HepG2 (cell line): ENCODE data around the gene HK2. TPM values are rescaled to one million over a fixed set of nuclear protein-coding genes. Genes with fewer than 3 reads are reported as not detected.

Experiments
- ATAC-seq: fragments of 200-7000 bp; cut with Tn5 transposase; 3 replicates; pipeline ENCODE4 v1.9.1; 2020; ENCODE audit warnings: mild to moderate bottlenecking, moderate library complexity
- BruUV-seq: library from RNA; stranded (reverse); fragments of 400-500 nt; replicated peaks from 2 replicates; lab custom pipeline; 2021; lab: Mats Ljungman, UMichigan
- CTCF ChIA-PET: fragments of 300-600 bp; formaldehyde crosslinking; extraction: SDS; loops from one replicate; lab custom pipeline; 2021; ENCODE audit warnings: low total read pairs, inconsistent platforms, low intra/inter-chr PET ratio; lab: Yijun Ruan, JAX
- POLR2A ChIA-PET: fragments of 350-600 bp; sonication (Branson Sonifier 250); formaldehyde crosslinking; loops from one replicate; lab custom pipeline; 2020; ENCODE audit warnings: antibody characterized with exemption, inconsistent platforms; lab: Yijun Ruan, JAX
- DNase-seq: peaks from one replicate; pipeline ENCODE4 v3.0.0-alpha.2; 2015; ENCODE audit warnings: low spot score
- FAIRE-seq: peaks from 3 replicates; lab custom pipeline; 2011; peaks lifted over from hg19 to GRCh38; lab: Jason Lieb, UNC
- H2AFZ ChIP-seq: one replicate; pipeline ENCODE4 v1.6.1; 2011; ENCODE audit warnings: low read length, inconsistent platforms
- H3K27ac ChIP-seq: fragments of 300-600 bp; 3 replicates; pipeline ENCODE4 v1.8.0; 2011; ENCODE audit warnings: mixed run types, mild to moderate bottlenecking, mixed read lengths, low read length, inconsistent platforms; ENCODE audit not compliant: insufficient read depth; ENCODE audit errors: extremely low read length
- H3K27me3 ChIP-seq, 2 experiments: fragments of 200-600 bp in 1 of 2; 2 replicates in 1 of 2; 3 replicates in 1 of 2; pipeline versions ENCODE4 v1.6.0 to v1.8.0; 2011; ENCODE audit warnings: low read length in 2 of 2, mild to moderate bottlenecking in 2 of 2, moderate library complexity in 2 of 2, inconsistent platforms in 1 of 2; ENCODE audit not compliant: insufficient read depth in 2 of 2, control insufficient read depth in 1 of 2
- H3K36me3 ChIP-seq, 2 experiments: fragments of 200-600 bp in 1 of 2; replicated peaks in 1 of 2; 2 replicates in 1 of 2; 3 replicates in 1 of 2; pipeline versions ENCODE4 v1.5.1 to v1.8.0; 2011; ENCODE audit warnings: low read length in 2 of 2, inconsistent platforms in 1 of 2; ENCODE audit not compliant: insufficient read depth in 2 of 2, control insufficient read depth in 1 of 2
- H3K4me1 ChIP-seq: 2 replicates; pipeline ENCODE4 v1.5.1; 2012; ENCODE audit warnings: low read length, inconsistent platforms; ENCODE audit not compliant: insufficient read depth
- H3K4me2 ChIP-seq: 2 replicates; pipeline ENCODE4 v1.6.0; 2011; ENCODE audit warnings: low read depth, low read length, inconsistent platforms
- H3K4me3 ChIP-seq, 3 experiments: fragments of 200-600 bp in 1 of 3; sonication (generic), shearing (Covaris generic) in 1 of 3; replicated peaks in 1 of 3; 2 replicates each; pipeline ENCODE4 v1.5.1; 2011 to 2016; ENCODE audit warnings: low read length in 3 of 3, inconsistent platforms in 2 of 3, low read depth in 2 of 3, mild to moderate bottlenecking in 2 of 3, control low read depth in 1 of 3, mixed read lengths in 1 of 3; ENCODE audit not compliant: insufficient read depth in 1 of 3
- H3K79me2 ChIP-seq: one replicate; pipeline ENCODE4 v1.6.1; 2011; ENCODE audit warnings: low read length, inconsistent platforms; ENCODE audit not compliant: insufficient read depth
- H3K9ac ChIP-seq: 2 replicates; pipeline ENCODE4 v1.6.0; 2011; ENCODE audit warnings: mild to moderate bottlenecking, low read depth, low read length, inconsistent platforms; ENCODE audit not compliant: insufficient read depth
- H3K9me3 ChIP-seq: 2 replicates; pipeline ENCODE4 v1.5.1; 2012; ENCODE audit warnings: mild to moderate bottlenecking, low read length
- H4K20me1 ChIP-seq: 2 replicates; pipeline ENCODE4 v1.6.0; 2011; ENCODE audit warnings: inconsistent platforms, mild to moderate bottlenecking, low read length, moderate library complexity; ENCODE audit not compliant: insufficient read depth
- BCL3 ChIP-seq: sonication (generic); formaldehyde crosslinking; IDR thresholded peaks from 2 replicates; pipeline ENCODE4 v1.5.1; 2020; ENCODE audit warnings: mild to moderate bottlenecking, missing genetic modification reagents, moderate library complexity
- MAZ ChIP-seq, 2 experiments: sonication (generic) in 1 of 2; formaldehyde crosslinking in 1 of 2; IDR thresholded peaks; 2 replicates each; pipeline versions ENCODE4 v1.5.0 to v1.6.1; 2012 to 2020; ENCODE audit warnings: low read depth in 2 of 2, mild to moderate bottlenecking in 2 of 2, borderline replicate concordance in 1 of 2, improper control_type of control experiment in 1 of 2, low read length in 1 of 2, missing genetic modification reagents in 1 of 2, moderate library complexity in 1 of 2
- SSRP1 ChIP-seq: IDR thresholded peaks from 2 replicates; pipeline ENCODE4 v1.6.1; 2016; ENCODE audit warnings: control low read depth
- THYN1 ChIP-seq: sonication (generic); formaldehyde crosslinking; IDR thresholded peaks from 2 replicates; pipeline ENCODE4 v1.8.1; 2023; ENCODE audit warnings: low read depth, mild to moderate bottlenecking, moderate library complexity, missing genetic modification reagents, borderline replicate concordance
- ZNF251 ChIP-seq: sonication (generic); formaldehyde crosslinking; IDR thresholded peaks from 2 replicates; pipeline ENCODE4 v1.9.0; 2021; ENCODE audit warnings: mild to moderate bottlenecking, missing genetic modification reagents
- ZNF260 ChIP-seq: sonication (generic); formaldehyde crosslinking; IDR thresholded peaks from 2 replicates; pipeline ENCODE4 v1.4.0; 2020; ENCODE audit warnings: missing genetic modification reagents, low read depth, mild to moderate bottlenecking, borderline replicate concordance
- ZNF564 ChIP-seq: sonication (generic); formaldehyde crosslinking; IDR thresholded peaks from 2 replicates; pipeline ENCODE4 v1.8.1; 2023; ENCODE audit warnings: mild to moderate bottlenecking, missing genetic modification reagents
- ZNF576 ChIP-seq: sonication (generic); formaldehyde crosslinking; IDR thresholded peaks from 2 replicates; pipeline ENCODE4 v1.4.0; 2020; ENCODE audit warnings: mild to moderate bottlenecking, missing genetic modification reagents
- ZNF660 ChIP-seq: sonication (generic); formaldehyde crosslinking; IDR thresholded peaks from 2 replicates; pipeline ENCODE4 v1.5.1; 2020; ENCODE audit warnings: mild to moderate bottlenecking, low read depth, missing genetic modification reagents, borderline replicate concordance
- WGBS: methylation state at CpG from one replicate; pipeline ENCODE4 v1.1.6; 2017; ENCODE audit warnings: low lambda C conversion rate; 5-methylcytosine and 5-hydroxymethylcytosine counted together
- in situ Hi-C: cut with HindIII; loops from 2 replicates; pipeline ENCODE4 v1.10.0; 2017; ENCODE audit warnings: low pct_unique_long_range_greater_than_20kb; ENCODE audit not compliant: extremely low pct_ligation_motif_present
- intact Hi-C: fragments of 100-400 bp; cut with micrococcal nuclease; formaldehyde crosslinking; loops from one replicate; pipeline ENCODE4 v1.10.0; 2022; ENCODE audit not compliant: unreplicated experiment
- polyA plus RNA-seq, 8 experiments: library from polyadenylated mRNA; depleted of rRNA in 3 of 8; stranded (reverse) in 7 of 8; unstranded in 1 of 8; fragments of >200 nt; fragmentation: Illumina TruSeq in 4 of 8; extraction: Trizol in 4 of 8; gene quantifications; 2 replicates each; pipeline versions ENCODE4 v1.2.1 to v1.2.3, GENCODE V29; 2011 to 2016; ENCODE audit warnings: low read depth in 4 of 8, missing spikeins in 1 of 8, mixed read lengths in 1 of 8; ENCODE audit not compliant: insufficient read depth in 1 of 8
- total RNA-seq, 5 experiments: library from RNA; depleted of rRNA; stranded (reverse); fragments of >200 nt; fragmentation: Illumina TruSeq; extraction: Trizol; gene quantifications; 2 replicates each; pipeline ENCODE4 v1.2.3, GENCODE V29; 2016; ENCODE audit warnings: low read depth in 1 of 5
- TF ChIP-seq, protein P1 (sequence below): sonication (generic); formaldehyde crosslinking; conservative IDR thresholded peaks from 2 replicates; pipeline ENCODE4 v1.4.0; 2020; ENCODE audit warnings: missing genetic modification reagents

Gene HK2
- total and polyA plus RNA-seq, 2 of the 13 experiments (the other 11 are each of a cell fraction or from before 2014, with no cell fraction given) = 13.2 to 101 TPM

DNA sequence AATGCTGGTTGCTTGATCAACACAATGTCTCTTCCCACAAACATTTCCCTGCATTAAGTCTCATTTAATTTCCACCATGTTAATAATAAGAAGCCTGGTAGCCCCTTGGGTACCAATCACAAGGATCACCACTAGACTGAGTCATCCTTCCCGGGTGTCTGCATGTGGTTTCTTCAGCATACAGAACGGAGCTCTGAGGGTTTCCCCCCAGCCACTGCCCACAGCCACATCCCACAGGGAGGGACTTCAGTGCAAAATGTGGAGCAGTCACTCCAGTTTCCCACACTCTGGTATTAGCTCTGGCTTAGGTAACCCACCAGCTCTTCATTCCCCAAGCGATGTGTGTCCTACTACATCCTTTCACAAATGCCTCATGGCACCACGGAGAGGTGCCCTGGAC is 81.8 kb downstream of the HK2 start:
- POLR2A ChIA-PET = no interaction called here
- H3K4me2 ChIP-seq = no peak overlapping the region
- peaks cover 0 to 7% of the 10 kb centered on the region in 2 experiments; a peak in 1 of 5 replicates for H3K27me3 ChIP-seq
- no peaks in the 10 kb centered on the region for H3K79me2 ChIP-seq
- WGBS = 63% methylated on average over 4 of the region's 4 CpGs
- no peaks in the 10 kb centered on the region for H4K20me1 ChIP-seq
- ATAC-seq (no peak), DNase-seq (no peak), FAIRE-seq (no peak)
- BruUV-seq = no TSS peak
- H2AFZ ChIP-seq = no peak overlapping the region
- in situ Hi-C loops (loop anchor here (10.0 kb wide), 1 partner anchor 329 kb away; no protein-coding TSS in a partner anchor), intact Hi-C loops (loop anchor here (5.0 kb wide), 2 partner anchors 42 to 487 kb away; partner anchors contain the start of gene POLE4)
- no peak overlapping the region for H3K27ac ChIP-seq
- no peak overlapping the region for H3K9ac ChIP-seq
- no peaks in the 10 kb centered on the region for H3K9me3 ChIP-seq
- peaks cover 44% of the 10 kb centered on the region for H3K4me1 ChIP-seq
- H3K36me3 ChIP-seq = no peaks in the 10 kb centered on the region; a peak in 1 of 5 replicates
- CTCF ChIA-PET = no interaction called here
- TF ChIP-seq ZNF260 (CRISPR knock-in tag) = no peak
- no peak for TF ChIP-seq ZNF660
- TF ChIP-seq, protein P1, sequence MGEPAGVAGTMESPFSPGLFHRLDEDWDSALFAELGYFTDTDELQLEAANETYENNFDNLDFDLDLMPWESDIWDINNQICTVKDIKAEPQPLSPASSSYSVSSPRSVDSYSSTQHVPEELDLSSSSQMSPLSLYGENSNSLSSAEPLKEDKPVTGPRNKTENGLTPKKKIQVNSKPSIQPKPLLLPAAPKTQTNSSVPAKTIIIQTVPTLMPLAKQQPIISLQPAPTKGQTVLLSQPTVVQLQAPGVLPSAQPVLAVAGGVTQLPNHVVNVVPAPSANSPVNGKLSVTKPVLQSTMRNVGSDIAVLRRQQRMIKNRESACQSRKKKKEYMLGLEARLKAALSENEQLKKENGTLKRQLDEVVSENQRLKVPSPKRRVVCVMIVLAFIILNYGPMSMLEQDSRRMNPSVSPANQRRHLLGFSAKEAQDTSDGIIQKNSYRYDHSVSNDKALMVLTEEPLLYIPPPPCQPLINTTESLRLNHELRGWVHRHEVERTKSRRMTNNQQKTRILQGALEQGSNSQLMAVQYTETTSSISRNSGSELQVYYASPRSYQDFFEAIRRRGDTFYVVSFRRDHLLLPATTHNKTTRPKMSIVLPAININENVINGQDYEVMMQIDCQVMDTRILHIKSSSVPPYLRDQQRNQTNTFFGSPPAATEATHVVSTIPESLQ (CRISPR knock-in tag) = no peak
- TF ChIP-seq MAZ (IDR thresholded peaks at IDR 0.05; ENCODE audit: borderline replicate concordance, low read depth, low read length) = no peak
- TF ChIP-seq MAZ (CRISPR knock-in tag; IDR thresholded peaks at IDR 0.05; ENCODE audit: low read depth) = no peak
- TF ChIP-seq ZNF564 (CRISPR knock-in tag) = no peak
- TF ChIP-seq BCL3 (CRISPR knock-in tag) = no peak
- no peak for TF ChIP-seq SSRP1 (CRISPR knock-in tag)
- TF ChIP-seq ZNF251 (CRISPR knock-in tag) = no peak
- no peak for TF ChIP-seq THYN1 (CRISPR knock-in tag)
- no peak for TF ChIP-seq ZNF576 (CRISPR knock-in tag)
- no peak overlapping the region for H3K4me3 ChIP-seq
